ENCODE measurements around the gene DNAJC3.

Gene DNAJC3

GRCh38 chr13:95841894-95842293 is 165.0 kb downstream of the DNAJC3 start:
- DNase-seq (ENCODE audit: low read depth), result no peak
- H3K4me3 ChIP-seq (ENCODE audit: low read depth, low read length), result no peak overlapping the region
- TF ChIP-seq, protein P1, sequence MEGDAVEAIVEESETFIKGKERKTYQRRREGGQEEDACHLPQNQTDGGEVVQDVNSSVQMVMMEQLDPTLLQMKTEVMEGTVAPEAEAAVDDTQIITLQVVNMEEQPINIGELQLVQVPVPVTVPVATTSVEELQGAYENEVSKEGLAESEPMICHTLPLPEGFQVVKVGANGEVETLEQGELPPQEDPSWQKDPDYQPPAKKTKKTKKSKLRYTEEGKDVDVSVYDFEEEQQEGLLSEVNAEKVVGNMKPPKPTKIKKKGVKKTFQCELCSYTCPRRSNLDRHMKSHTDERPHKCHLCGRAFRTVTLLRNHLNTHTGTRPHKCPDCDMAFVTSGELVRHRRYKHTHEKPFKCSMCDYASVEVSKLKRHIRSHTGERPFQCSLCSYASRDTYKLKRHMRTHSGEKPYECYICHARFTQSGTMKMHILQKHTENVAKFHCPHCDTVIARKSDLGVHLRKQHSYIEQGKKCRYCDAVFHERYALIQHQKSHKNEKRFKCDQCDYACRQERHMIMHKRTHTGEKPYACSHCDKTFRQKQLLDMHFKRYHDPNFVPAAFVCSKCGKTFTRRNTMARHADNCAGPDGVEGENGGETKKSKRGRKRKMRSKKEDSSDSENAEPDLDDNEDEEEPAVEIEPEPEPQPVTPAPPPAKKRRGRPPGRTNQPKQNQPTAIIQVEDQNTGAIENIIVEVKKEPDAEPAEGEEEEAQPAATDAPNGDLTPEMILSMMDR (IDR thresholded peaks at IDR 0.05; ENCODE audit: low read depth, low read length, missing control alignments), result no peak

DNA sequence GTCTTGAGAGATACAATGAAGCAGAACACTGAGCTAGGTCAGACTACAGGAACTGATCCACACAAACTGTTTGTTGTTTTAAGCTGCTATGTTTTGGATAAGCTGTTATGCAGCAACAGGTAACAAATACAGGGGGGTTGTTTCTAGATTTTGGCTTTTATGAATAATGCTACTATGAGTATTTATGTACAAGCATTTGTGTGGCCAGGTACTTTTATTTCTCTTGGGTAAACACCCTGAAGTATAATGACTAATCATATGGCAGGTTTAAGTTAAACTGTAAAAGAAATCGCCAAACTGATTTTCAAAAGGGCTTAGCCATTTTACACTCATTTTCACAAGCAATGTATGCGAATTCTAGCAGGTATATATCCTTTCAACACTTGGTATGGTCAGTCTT is 166.0 kb downstream of the DNAJC3 start:
- H3K4me3 ChIP-seq (ENCODE audit: low read depth, low read length), result no peak overlapping the region
- TF ChIP-seq, protein P1 (IDR thresholded peaks at IDR 0.05; ENCODE audit: low read depth, low read length, missing control alignments), result no peak
- no peak for DNase-seq (ENCODE audit: low read depth)

All from GM12864 (cell line).